Smooth muscle cell of the umbilical artery (primary cell): ENCODE measurements around the gene GET4. TPM values are rescaled to one million over a fixed set of nuclear protein-coding genes. Genes with fewer than 3 reads are reported as not detected.

Experiments
- total RNA-seq: library from RNA; depleted of rRNA; stranded (reverse); fragments of >200 nt; gene quantifications from 2 replicates; pipeline ENCODE4 v1.2.3, GENCODE V29; 2014

Gene GET4
- 17.5 and 24.7 TPM in 2 replicates for total RNA-seq

GRCh38 chr7:876077-876971, at the start of gene GET4:
Gene GET4, plus strand, starts transcription at chr7:876554. Its CDS starts 92 bp downstream, at chr7:876646.

GRCh38 chr7:832167-832967, 44.0 kb upstream of the GET4 start, which contains the start of gene SUN1:
Gene SUN1, plus strand, starts transcription at chr7:832476. Its CDS starts 49 bp downstream, at chr7:832525.

Other genes starting within 250 kb of the GET4 start
- gene DNAAF5, start 149.9 kb upstream of the GET4 start, total RNA-seq = 10.4 and 24.6 TPM in 2 replicates
- 9.2 and 14.0 TPM in 2 replicates for gene PRKAR1B, start 149.3 kb upstream of the GET4 start, total RNA-seq
- 116 and 188 TPM in 2 replicates for gene SUN1, start 44.1 kb upstream of the GET4 start, total RNA-seq
- 5.3 and 8.1 TPM in 2 replicates for gene ADAP1, start 78.1 kb downstream of the GET4 start, total RNA-seq
- 13.7 and 14.1 TPM in 2 replicates for gene COX19, start 99.0 kb downstream of the GET4 start, total RNA-seq
- gene CYP2W1, start 106.6 kb downstream of the GET4 start, total RNA-seq = under 0.01 TPM in 1 of 2 replicates, not detected in the other
- gene GPR146, start 168.0 kb downstream of the GET4 start, total RNA-seq = 3.8 and 7.7 TPM in 2 replicates
- 0.59 and 1.6 TPM in 2 replicates for gene GPER1, start 211.6 kb downstream of the GET4 start, total RNA-seq